Glutamatergic neuron (in vitro differentiated cells): ENCODE data around the gene SPIB. TPM values are rescaled to one million over a fixed set of nuclear protein-coding genes. Genes with fewer than 3 reads are reported as not detected.

Experiments
- DNase-seq: peaks from one replicate; pipeline ENCODE4 v3.0.0; 2022
- H3K27ac Mint-ChIP-seq: one replicate; pipeline ENCODE4 v1.8.0; 2020; ENCODE audit warnings: mild to moderate bottlenecking, mixed read lengths, inconsistent platforms; ENCODE audit not compliant: unreplicated experiment
- H3K27me3 Mint-ChIP-seq: one replicate; pipeline ENCODE4 v1.8.0; 2020; ENCODE audit warnings: mild to moderate bottlenecking, moderate library complexity, mixed read lengths, inconsistent platforms; ENCODE audit not compliant: unreplicated experiment
- H3K36me3 Mint-ChIP-seq: one replicate; pipeline ENCODE4 v1.8.0; 2020; ENCODE audit warnings: mild to moderate bottlenecking, mixed read lengths, inconsistent platforms; ENCODE audit not compliant: unreplicated experiment
- H3K4me1 Mint-ChIP-seq: one replicate; pipeline ENCODE4 v1.8.0; 2020; ENCODE audit warnings: mild to moderate bottlenecking, low read depth, mixed read lengths, inconsistent platforms; ENCODE audit not compliant: unreplicated experiment
- H3K4me3 Mint-ChIP-seq: one replicate; pipeline ENCODE4 v1.8.0; 2020; ENCODE audit warnings: mild to moderate bottlenecking, mixed read lengths, inconsistent platforms; ENCODE audit not compliant: unreplicated experiment
- H3K9me3 Mint-ChIP-seq: one replicate; pipeline ENCODE4 v1.8.0; 2020; ENCODE audit warnings: mild to moderate bottlenecking, moderate library complexity, mixed read lengths, inconsistent platforms; ENCODE audit not compliant: unreplicated experiment
- CTCF ChIP-seq: fragments of 200-600 bp; sonication (generic); IDR thresholded peaks from one replicate; pipeline ENCODE4 v1.5.0; 2021; ENCODE audit not compliant: partially characterized antibody, unreplicated experiment
- total RNA-seq: library from RNA; stranded (reverse); fragmentation: NEBNext Ultra II Directional; extraction: Animal tissue kit (Norgen Biotek cat#: 25700); gene quantifications from one replicate; pipeline ENCODE4 v1.2.1, GENCODE V29; 2021; ENCODE audit not compliant: unreplicated experiment

Gene SPIB
- total RNA-seq, 1 donor from 2014 or later = 2.7 TPM

- DNase-seq = peak; percentile 67
- H3K27me3 Mint-ChIP-seq = peaks cover 14% of the 10 kb centered on the region
Measured at GRCh38 chr19:50478901-50479715, 60.4 kb downstream of the SPIB start.

GRCh38 chr19:50479761-50480251 is 61.1 kb downstream of the SPIB start:
- H3K36me3 Mint-ChIP-seq = peaks cover 8% of the 10 kb centered on the region
- H3K27me3 Mint-ChIP-seq = peaks cover 14% of the 10 kb centered on the region
- H3K9me3 Mint-ChIP-seq = peaks cover 13% of the 10 kb centered on the region
- peaks cover 3% of the 10 kb centered on the region for H3K4me1 Mint-ChIP-seq
- H3K27ac Mint-ChIP-seq = no peak overlapping the region
- peak; percentile 8 for DNase-seq
- no peak for TF ChIP-seq CTCF
- no peak overlapping the region for H3K4me3 Mint-ChIP-seq

More at GRCh38 chr19:50478901-50479715, 60.4 kb downstream of the SPIB start:
- peaks cover 3% of the 10 kb centered on the region for H3K4me1 Mint-ChIP-seq
- H3K36me3 Mint-ChIP-seq = peaks cover 8% of the 10 kb centered on the region
- H3K27ac Mint-ChIP-seq = no peak overlapping the region
- TF ChIP-seq CTCF = peak; percentile 43
- H3K4me3 Mint-ChIP-seq = no peak overlapping the region
- H3K9me3 Mint-ChIP-seq = peaks cover 13% of the 10 kb centered on the region

- peak; percentile 10 for DNase-seq
- TF ChIP-seq CTCF = no peak
- H3K27ac Mint-ChIP-seq = no peak overlapping the region
- H3K4me3 Mint-ChIP-seq = no peak overlapping the region
- peaks cover 3% of the 10 kb centered on the region for H3K4me1 Mint-ChIP-seq
- peaks cover 8% of the 10 kb centered on the region for H3K9me3 Mint-ChIP-seq
- peaks cover 8% of the 10 kb centered on the region for H3K36me3 Mint-ChIP-seq
- H3K27me3 Mint-ChIP-seq = peaks cover 9% of the 10 kb centered on the region
Measured at GRCh38 chr19:50480281-50481111, 61.8 kb downstream of the SPIB start.

Other genes starting within 250 kb of the SPIB start
- 0.59 TPM for gene MYH14, start 215.3 kb upstream of the SPIB start, total RNA-seq
- gene KCNC3, start 89.6 kb upstream of the SPIB start, total RNA-seq = 10.6 TPM
- 0.88 TPM for gene NAPSA, start 53.3 kb upstream of the SPIB start, total RNA-seq
- gene NR1H2, start 42.5 kb upstream of the SPIB start, total RNA-seq = 28.3 TPM
- gene POLD1, start 34.6 kb upstream of the SPIB start, total RNA-seq = 38.9 TPM
- gene MYBPC2, start 14.0 kb downstream of the SPIB start, total RNA-seq = 0.61 TPM
- 98.8 TPM for gene EMC10, start 57.6 kb downstream of the SPIB start, total RNA-seq
- 5.2 TPM for gene GARIN5A, start 57.9 kb downstream of the SPIB start, total RNA-seq
- gene JOSD2, start 92.3 kb downstream of the SPIB start, total RNA-seq = 19.1 TPM
- not detected for gene ASPDH, start 95.0 kb downstream of the SPIB start, total RNA-seq
- 28.5 TPM for gene LRRC4B, start 149.5 kb downstream of the SPIB start, total RNA-seq
- gene SYT3, start 220.9 kb downstream of the SPIB start, total RNA-seq = 15.6 TPM
- gene C19orf81, start 230.5 kb downstream of the SPIB start, total RNA-seq = 10.4 TPM